Umbilical cord (tissue), 2 donors: Measurements from ENCODE around the gene SPOCK1. TPM values are rescaled to one million over a fixed set of nuclear protein-coding genes. Genes with fewer than 3 reads are reported as not detected.
A peak's percentile ranks its signal among the peaks of the same experiment; 100 is the strongest.

ENCODE experiments used
- DNase-seq: peaks from one replicate; pipeline ENCODE4 v3.0.0-alpha.2; 2015; ENCODE audit warnings: low spot score
- total RNA-seq: library from RNA; depleted of rRNA; stranded (reverse); fragments of >200 nt; gene quantifications from one replicate; pipeline ENCODE4 v1.2.3, GENCODE V29; 2014; ENCODE audit warnings: low replicate concordance; ENCODE audit not compliant: insufficient read depth

Gene SPOCK1
- total RNA-seq, 1 donor from 2014 or later, result 28.4 TPM

- DNase-seq, result no peak
These were observed 298.0 kb downstream of the SPOCK1 start for GRCh38 chr5:137200906-137201700.

GRCh38 chr5:137199966-137200365 lies 299.2 kb downstream of the SPOCK1 start:
- peak; percentile 27 for DNase-seq

DNA sequence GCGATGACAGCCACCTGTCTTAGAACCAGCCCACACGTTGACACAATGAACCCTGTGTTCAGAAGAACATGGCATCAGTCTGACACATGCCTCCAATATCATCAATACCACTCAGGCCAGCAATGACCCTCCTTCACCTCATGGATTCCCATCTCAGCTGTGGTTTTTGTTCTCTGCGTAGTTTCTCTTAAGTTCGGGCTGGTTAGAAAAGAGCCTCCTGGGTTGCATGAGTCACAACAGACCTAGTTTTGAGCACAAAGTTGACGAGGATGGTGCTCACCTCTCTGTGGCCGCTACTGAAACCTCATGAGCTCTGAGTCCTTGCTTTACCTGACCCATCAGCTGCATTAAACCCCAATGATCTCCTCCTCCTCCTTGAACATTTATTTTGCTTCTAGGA lies 299.9 kb downstream of the SPOCK1 start:
- no peak for DNase-seq

- no peak for DNase-seq
These were observed 303.6 kb downstream of the SPOCK1 start for GRCh38 chr5:137195483-137195882.

DNA sequence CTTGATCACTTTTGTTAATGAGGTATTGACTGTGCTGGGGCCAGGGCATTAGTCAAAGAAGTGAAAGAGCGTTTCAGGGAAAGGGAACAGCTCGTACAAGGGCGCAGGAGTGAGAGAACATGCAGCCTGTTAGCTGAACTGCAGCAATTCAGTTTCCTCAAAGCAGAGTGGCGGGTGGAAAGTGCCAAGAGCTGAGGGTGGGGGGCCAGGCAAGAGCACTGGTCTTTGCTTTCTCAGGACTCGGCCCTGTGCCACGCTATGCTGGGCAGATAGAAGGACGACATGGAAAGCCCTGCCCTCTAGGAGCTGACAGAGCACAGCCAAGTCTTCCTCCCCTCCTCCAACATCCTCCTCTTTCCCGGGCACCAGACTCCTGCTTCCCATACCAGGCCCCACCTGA lies 304.8 kb downstream of the SPOCK1 start:
- DNase-seq, result no peak

DNA sequence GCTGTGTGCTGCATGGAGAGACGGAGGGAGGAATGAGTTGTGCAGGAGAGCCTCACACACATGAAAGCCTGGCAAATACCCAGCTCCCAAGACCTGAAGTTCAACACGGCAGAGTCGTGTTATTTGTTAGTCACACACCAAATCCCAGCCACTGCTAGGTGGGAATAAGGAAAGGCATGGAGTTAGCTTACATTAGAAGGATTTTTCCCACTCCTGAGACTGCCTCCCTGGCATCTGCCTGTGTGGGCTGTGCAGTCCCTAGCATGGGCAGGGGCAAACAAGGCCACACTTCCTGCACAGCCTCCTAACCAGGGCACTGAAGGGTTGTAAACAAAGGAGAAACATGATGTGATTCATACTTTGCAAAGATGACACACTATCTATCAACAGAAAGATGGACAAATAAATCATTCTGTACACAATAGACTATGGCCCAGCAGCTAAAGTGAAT lies 306.8 kb downstream of the SPOCK1 start:
- peak; percentile 32 for DNase-seq

- DNase-seq, result peak; percentile 40
These were observed 307.9 kb downstream of the SPOCK1 start for GRCh38 chr5:137191179-137191578.

- DNase-seq, result no peak
These were observed 308.7 kb downstream of the SPOCK1 start for GRCh38 chr5:137190441-137190840.

GRCh38 chr5:137190031-137190430 lies 309.1 kb downstream of the SPOCK1 start:
- no peak for DNase-seq

- DNase-seq, result no peak
These were observed 310.6 kb downstream of the SPOCK1 start for GRCh38 chr5:137188566-137188965.

- DNase-seq, result peak; percentile 87
These were observed 312.2 kb downstream of the SPOCK1 start for GRCh38 chr5:137186759-137187461.

GRCh38 chr5:137185193-137185592 lies 313.9 kb downstream of the SPOCK1 start:
- no peak for DNase-seq

- no peak for DNase-seq
These were observed 314.4 kb downstream of the SPOCK1 start for GRCh38 chr5:137184734-137185133.

GRCh38 chr5:137182576-137182975 lies 316.6 kb downstream of the SPOCK1 start:
- no peak for DNase-seq

- no peak for DNase-seq
These were observed 317.5 kb downstream of the SPOCK1 start for GRCh38 chr5:137181667-137182066.

- DNase-seq, result no peak
These were observed 319.9 kb downstream of the SPOCK1 start for GRCh38 chr5:137179203-137179602.

GRCh38 chr5:137176609-137177008 lies 322.5 kb downstream of the SPOCK1 start:
- DNase-seq, result no peak

GRCh38 chr5:137176126-137176525 lies 323.0 kb downstream of the SPOCK1 start:
- DNase-seq, result no peak

- DNase-seq, result no peak
These were observed 324.9 kb downstream of the SPOCK1 start for GRCh38 chr5:137174196-137174595.

DNA sequence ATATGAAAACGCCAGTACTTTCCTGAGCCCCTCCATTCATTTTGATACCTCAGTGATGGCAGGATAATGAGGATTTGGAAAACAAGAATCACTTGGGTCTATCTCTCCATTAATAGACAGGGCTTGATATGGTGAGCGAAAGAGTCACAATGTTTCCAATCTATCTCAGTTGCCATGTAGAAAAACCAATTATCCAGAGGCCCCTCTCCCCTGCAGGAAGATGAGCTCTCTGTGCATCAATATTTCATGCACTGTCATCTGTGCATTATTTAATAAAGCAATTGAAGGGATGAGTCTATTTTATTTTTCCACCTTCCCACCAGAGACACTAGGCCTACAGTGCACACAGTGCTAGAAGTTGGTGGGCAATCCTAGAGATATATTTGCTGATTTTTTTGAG lies 326.9 kb downstream of the SPOCK1 start:
- DNase-seq, result no peak

DNA sequence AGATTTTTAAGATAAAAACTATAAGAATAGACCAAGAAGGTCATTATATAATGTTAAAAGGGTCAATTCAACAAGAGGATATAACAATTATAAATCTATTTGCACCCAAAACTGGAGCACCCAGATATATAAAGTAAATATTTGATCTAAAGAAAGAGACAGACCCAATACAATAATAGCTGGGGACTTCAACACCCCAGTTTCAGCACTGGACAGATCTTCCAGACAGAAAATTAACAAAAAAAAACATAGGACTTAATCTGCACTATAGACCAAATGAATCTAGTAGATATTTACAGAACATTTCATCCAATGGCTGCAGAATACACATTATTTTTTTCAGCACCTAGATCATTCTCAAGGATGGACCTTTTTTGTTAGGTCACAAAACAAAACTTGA lies 331.9 kb downstream of the SPOCK1 start:
- DNase-seq, result no peak

GRCh38 chr5:137164961-137165360 lies 334.2 kb downstream of the SPOCK1 start:
- no peak for DNase-seq

DNA sequence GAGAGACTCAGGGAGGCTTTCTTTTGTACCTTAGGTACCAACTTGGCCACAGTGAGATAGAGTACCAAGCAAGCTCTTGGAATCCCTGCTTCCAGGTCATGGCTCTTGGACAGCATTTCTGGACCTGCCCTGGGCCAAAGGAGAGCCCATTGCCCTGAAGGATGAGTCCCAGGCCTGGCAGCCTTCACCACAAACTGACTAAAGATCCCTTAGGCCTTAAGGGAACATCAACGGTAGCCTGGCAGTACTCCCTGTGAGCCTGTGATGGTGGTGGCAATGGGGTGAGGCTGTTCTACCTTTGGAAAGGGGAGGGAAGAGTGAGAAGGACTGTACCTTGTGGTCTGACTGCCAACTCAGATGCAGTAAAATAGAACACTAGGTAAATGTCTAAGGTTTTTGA lies 334.6 kb downstream of the SPOCK1 start:
- DNase-seq, result no peak
